A549 treated with AZD2906 at 1 μM for 4 hours (cell line): Measurements from ENCODE around the gene SLC22A7. TPM values are rescaled to one million over a fixed set of nuclear protein-coding genes. Genes with fewer than 3 reads are reported as not detected.

Experiments
- total RNA-seq: library from RNA; stranded (reverse); fragments of 200-300 nt; extraction: Qiagen RNA extraction; gene quantifications from 5 replicates; pipeline ENCODE4 v1.2.3, GENCODE V29; 2022

The SLC22A7 gene, protein sequence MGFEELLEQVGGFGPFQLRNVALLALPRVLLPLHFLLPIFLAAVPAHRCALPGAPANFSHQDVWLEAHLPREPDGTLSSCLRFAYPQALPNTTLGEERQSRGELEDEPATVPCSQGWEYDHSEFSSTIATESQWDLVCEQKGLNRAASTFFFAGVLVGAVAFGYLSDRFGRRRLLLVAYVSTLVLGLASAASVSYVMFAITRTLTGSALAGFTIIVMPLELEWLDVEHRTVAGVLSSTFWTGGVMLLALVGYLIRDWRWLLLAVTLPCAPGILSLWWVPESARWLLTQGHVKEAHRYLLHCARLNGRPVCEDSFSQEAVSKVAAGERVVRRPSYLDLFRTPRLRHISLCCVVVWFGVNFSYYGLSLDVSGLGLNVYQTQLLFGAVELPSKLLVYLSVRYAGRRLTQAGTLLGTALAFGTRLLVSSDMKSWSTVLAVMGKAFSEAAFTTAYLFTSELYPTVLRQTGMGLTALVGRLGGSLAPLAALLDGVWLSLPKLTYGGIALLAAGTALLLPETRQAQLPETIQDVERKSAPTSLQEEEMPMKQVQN
- total RNA-seq: not detected in 5 replicates

DNA sequence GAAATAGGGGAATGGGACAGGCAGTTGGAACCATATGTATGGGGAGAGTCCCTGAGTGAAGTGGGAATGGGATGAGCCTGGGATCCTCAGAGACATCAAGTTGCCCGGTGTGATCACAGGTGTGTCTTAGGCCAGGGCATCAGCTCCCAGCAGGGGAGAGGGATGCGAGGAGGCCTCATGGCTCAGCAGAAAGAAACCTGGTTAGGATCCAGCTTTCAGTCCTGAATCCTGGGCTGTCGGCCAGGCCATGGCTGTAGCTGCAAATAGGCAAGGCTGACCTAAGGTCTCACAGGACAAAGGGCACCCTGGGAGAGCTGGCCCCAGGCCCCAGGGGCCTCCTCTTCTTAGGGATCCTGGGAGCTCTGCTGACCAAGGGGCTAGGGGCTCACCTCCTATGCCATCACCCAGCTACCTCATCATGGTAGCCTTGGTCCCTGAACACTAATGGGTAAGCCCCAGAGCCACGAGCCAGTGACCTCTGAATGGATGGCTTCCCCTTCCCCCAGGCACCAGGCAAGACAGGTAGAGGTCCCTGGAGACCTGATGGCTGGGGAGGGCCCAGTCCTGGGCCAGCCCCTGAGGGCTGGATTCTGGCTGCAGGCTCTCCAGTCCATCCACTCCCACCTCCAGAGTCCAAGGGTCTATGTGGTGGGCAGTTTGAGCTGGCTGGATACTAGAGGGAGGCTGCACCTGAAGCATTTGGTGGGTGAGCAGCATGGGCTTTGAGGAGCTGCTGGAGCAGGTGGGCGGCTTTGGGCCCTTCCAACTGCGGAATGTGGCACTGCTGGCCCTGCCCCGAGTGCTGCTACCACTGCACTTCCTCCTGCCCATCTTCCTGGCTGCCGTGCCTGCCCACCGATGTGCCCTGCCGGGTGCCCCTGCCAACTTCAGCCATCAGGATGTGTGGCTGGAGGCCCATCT, at the start of gene SLC22A7:
SLC22A7 (plus strand) TSS at position 617 of the 921 bp plus-strand sequence; CDS start at position 716, 99 bp downstream.

DNA sequence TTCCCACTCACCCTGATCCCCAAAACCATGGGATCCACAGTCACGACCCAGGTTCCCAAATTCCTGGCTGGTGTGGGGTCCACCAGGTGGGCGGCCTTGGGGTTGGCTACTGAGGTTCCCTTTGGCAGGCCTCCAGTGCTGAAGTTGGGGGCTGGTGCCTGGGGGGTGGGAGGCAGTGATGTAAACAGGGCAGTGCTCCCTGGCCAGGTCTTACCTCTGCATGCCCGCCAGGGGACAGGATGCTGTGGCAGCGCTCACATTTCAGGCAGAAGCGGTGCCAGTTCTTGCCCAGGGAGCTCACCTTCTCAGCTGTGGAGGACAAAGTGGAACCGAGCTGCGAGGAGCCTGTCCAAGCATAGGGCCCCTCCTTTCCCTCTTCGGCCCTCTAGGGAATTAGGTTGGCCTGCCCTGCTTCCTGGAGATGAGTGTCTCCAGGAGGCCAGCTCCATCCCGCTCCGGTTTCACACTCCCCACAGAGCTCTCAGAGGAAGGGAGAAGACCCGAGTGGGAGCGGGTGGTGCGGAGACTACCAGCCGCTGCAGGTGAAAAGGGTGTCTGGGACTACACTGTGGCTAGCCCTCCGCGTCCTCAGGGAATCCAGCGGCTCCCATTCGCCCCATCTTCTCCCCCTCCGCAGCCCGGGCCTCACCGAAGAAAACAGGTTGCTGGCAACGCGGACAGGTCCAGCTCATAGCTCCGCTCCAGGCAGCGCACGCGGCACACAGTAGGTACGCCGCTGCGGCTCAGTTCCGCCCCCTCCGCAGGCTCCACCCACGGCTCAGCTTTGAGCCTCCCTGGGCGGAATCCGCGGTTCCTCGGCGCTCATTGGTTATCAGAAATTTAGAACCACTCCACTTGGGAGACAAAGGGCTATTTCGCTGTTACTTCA, 10.3 kb downstream of the SLC22A7 start, which contains the start of gene CRIP3:
CRIP3 (minus strand) TSS at position 726 of the 889 bp plus-strand sequence; CDS start at position 692, 34 bp downstream.

Other genes starting within 250 kb of the SLC22A7 start
- 6.8 to 9.0 TPM (median 7.6 TPM) in 5 replicates for gene CUL7, start 244.4 kb upstream of the SLC22A7 start, total RNA-seq
- gene MRPL2, start 238.8 kb upstream of the SLC22A7 start, total RNA-seq: 56.1 to 62.9 TPM (median 57.9 TPM) in 5 replicates
- 6.7 to 8.1 TPM (median 7.3 TPM) in 5 replicates for gene KLC4, start 238.6 kb upstream of the SLC22A7 start, total RNA-seq
- gene PTK7, start 221.9 kb upstream of the SLC22A7 start, total RNA-seq: 3.7 to 5.2 TPM (median 4.8 TPM) in 5 replicates
- gene SRF, start 127.0 kb upstream of the SLC22A7 start, total RNA-seq: 12.5 to 17.2 TPM (median 16.3 TPM) in 5 replicates
- 5.8 to 9.8 TPM (median 8.5 TPM) in 5 replicates for gene CUL9, start 116.1 kb upstream of the SLC22A7 start, total RNA-seq
- gene DNPH1, start 68.8 kb upstream of the SLC22A7 start, total RNA-seq: 77.7 to 112 TPM (median 101 TPM) in 5 replicates
- gene TTBK1, start 54.8 kb upstream of the SLC22A7 start, total RNA-seq: 0.03 to 0.06 TPM (median 0.03 TPM) in 5 replicates
- 0.27 to 0.62 TPM (median 0.37 TPM) in 5 replicates for gene CRIP3, start 10.6 kb downstream of the SLC22A7 start, total RNA-seq
- gene ZNF318, start 71.4 kb downstream of the SLC22A7 start, total RNA-seq: 3.9 to 5.4 TPM (median 4.7 TPM) in 5 replicates
- 6.0 to 11.5 TPM (median 9.5 TPM) in 5 replicates for gene ABCC10, start 129.3 kb downstream of the SLC22A7 start, total RNA-seq
- gene DLK2, start 157.3 kb downstream of the SLC22A7 start, total RNA-seq: 5.6 to 9.0 TPM (median 8.9 TPM) in 5 replicates
- gene TJAP1, start 179.3 kb downstream of the SLC22A7 start, total RNA-seq: 15.3 to 19.5 TPM (median 17.9 TPM) in 5 replicates
- 0.48 to 1.2 TPM (median 1.1 TPM) in 5 replicates for gene LRRC73, start 212.1 kb downstream of the SLC22A7 start, total RNA-seq
- gene YIPF3, start 218.7 kb downstream of the SLC22A7 start, total RNA-seq: 67.8 to 70.6 TPM (median 69.1 TPM) in 5 replicates
- 43.3 to 56.9 TPM (median 44.6 TPM) in 5 replicates for gene POLR1C, start 218.8 kb downstream of the SLC22A7 start, total RNA-seq